Vagina (tissue), 2 donors: ENCODE results near the gene APPL2. TPM values are rescaled to one million over a fixed set of nuclear protein-coding genes. Genes with fewer than 3 reads are reported as not detected.

Experiments used
- DNase-seq, 2 donors: peaks; one replicate each; pipeline ENCODE4 v3.0.0-alpha.2; 2017; ENCODE audit errors: extremely low spot score in 2 of 2
- H3K27ac ChIP-seq: fragments of 200-600 bp; sonication (generic); one replicate; pipeline ENCODE4 v1.5.1; 2019
- H3K27me3 ChIP-seq: fragments of 200-600 bp; sonication (generic); one replicate; pipeline ENCODE4 v1.5.1; 2019
- H3K36me3 ChIP-seq, 2 donors: fragments of 200-600 bp; sonication (generic); one replicate each; pipeline ENCODE4 v1.5.1; 2017 to 2019
- H3K4me1 ChIP-seq: fragments of 200-600 bp; sonication (generic); one replicate; pipeline ENCODE4 v1.5.1; 2019
- H3K4me3 ChIP-seq, 2 donors: fragments of 200-600 bp; sonication (generic); 1 replicate in 1 of 2; 2 replicates in 1 of 2; pipeline ENCODE4 v1.5.1; 2016 to 2019
- H3K9me3 ChIP-seq: fragments of 200-600 bp; sonication (generic); one replicate; pipeline ENCODE4 v1.5.1; 2019
- POLR2A ChIP-seq, 2 donors: fragments of 450-650 bp; IDR thresholded peaks; one replicate each; pipeline ENCODE4 v1.6.1; 2017; ENCODE audit warnings: antibody characterized with exemption in 2 of 2, mild to moderate bottlenecking in 2 of 2, moderate library complexity in 2 of 2
- POLR2AphosphoS5 ChIP-seq, 2 donors: sonication (generic); formaldehyde crosslinking; IDR thresholded peaks; one replicate each; pipeline ENCODE4 v1.9.0; 2017; ENCODE audit warnings: antibody characterized with exemption in 2 of 2, mild to moderate bottlenecking in 2 of 2, low read depth in 1 of 2; ENCODE audit not compliant: insufficient read depth in 1 of 2
- intact Hi-C: fragments of 100-400 bp; cut with DNase I; formaldehyde crosslinking; loops from one replicate; pipeline ENCODE4 v1.15.1; 2023
- total RNA-seq: library from RNA; depleted of rRNA; stranded (reverse); fragments of >200 nt; gene quantifications from one replicate; pipeline ENCODE4 v1.2.3, GENCODE V29; 2016
- TF ChIP-seq, protein P1 (sequence below), 3 experiments: fragments of 450-650 bp in 2 of 3; fragments of 200-600 bp in 1 of 3; sonication (generic) in 1 of 3; IDR thresholded peaks; one replicate each; pipeline ENCODE4 v1.5.1; 2017 to 2019; ENCODE audit warnings: antibody characterized with exemption in 3 of 3, mild to moderate bottlenecking in 2 of 3, moderate library complexity in 2 of 3

APPL2 gene
- total RNA-seq, 1 donor from 2014 or later: 48.1 TPM

- Histone ChIP-seq H3K27me3 (no peaks in the 10 kb centered on the region), H3K9me3 (no peaks in the 10 kb centered on the region), H3K36me3 (peaks cover 0 to 57% of the 10 kb centered on the region in 2 donors), H3K4me3 (no peak overlapping the region), H3K27ac (no peak overlapping the region), H3K4me1 (peaks cover 10% of the 10 kb centered on the region)
- no peak for DNase-seq
- intact Hi-C loops: no loop called here
- TF ChIP-seq, protein P1, sequence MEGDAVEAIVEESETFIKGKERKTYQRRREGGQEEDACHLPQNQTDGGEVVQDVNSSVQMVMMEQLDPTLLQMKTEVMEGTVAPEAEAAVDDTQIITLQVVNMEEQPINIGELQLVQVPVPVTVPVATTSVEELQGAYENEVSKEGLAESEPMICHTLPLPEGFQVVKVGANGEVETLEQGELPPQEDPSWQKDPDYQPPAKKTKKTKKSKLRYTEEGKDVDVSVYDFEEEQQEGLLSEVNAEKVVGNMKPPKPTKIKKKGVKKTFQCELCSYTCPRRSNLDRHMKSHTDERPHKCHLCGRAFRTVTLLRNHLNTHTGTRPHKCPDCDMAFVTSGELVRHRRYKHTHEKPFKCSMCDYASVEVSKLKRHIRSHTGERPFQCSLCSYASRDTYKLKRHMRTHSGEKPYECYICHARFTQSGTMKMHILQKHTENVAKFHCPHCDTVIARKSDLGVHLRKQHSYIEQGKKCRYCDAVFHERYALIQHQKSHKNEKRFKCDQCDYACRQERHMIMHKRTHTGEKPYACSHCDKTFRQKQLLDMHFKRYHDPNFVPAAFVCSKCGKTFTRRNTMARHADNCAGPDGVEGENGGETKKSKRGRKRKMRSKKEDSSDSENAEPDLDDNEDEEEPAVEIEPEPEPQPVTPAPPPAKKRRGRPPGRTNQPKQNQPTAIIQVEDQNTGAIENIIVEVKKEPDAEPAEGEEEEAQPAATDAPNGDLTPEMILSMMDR (IDR thresholded peaks at IDR 0.05): no peak
- no peak for TF ChIP-seq POLR2AphosphoS5 (IDR thresholded peaks at IDR 0.05; ENCODE audit: insufficient read depth in 1 of 2, low read depth in 1 of 2)
These were observed 35.6 kb downstream of the APPL2 start for GRCh38 chr12:105200385-105200784.

- no peak overlapping the region for H3K4me3 ChIP-seq
- TF ChIP-seq, protein P1 (IDR thresholded peaks at IDR 0.05): no peak
- TF ChIP-seq POLR2A (IDR thresholded peaks at IDR 0.05) (no peak), POLR2AphosphoS5 (IDR thresholded peaks at IDR 0.05; ENCODE audit: insufficient read depth in 1 of 2, low read depth in 1 of 2) (no peak)
- no peak for DNase-seq
- intact Hi-C loops: no loop called here
- no peak overlapping the region for H3K27ac ChIP-seq
- no peaks in the 10 kb centered on the region for H3K9me3 ChIP-seq
- peaks cover 10% of the 10 kb centered on the region for H3K4me1 ChIP-seq
- H3K27me3 ChIP-seq: no peaks in the 10 kb centered on the region
- H3K36me3 ChIP-seq: peaks cover 0 to 58% of the 10 kb centered on the region in 2 donors
These were observed 37.0 kb downstream of the APPL2 start for GRCh38 chr12:105198961-105199360.

GRCh38 chr12:105196090-105196489 is 39.9 kb downstream of the APPL2 start:
- TF ChIP-seq POLR2AphosphoS5 (IDR thresholded peaks at IDR 0.05; ENCODE audit: insufficient read depth in 1 of 2, low read depth in 1 of 2) (no peak), POLR2A (IDR thresholded peaks at IDR 0.05) (no peak)
- H3K9me3 ChIP-seq: no peaks in the 10 kb centered on the region
- no peak for DNase-seq
- H3K36me3 ChIP-seq: peaks cover 0 to 59% of the 10 kb centered on the region in 2 donors
- H3K4me3 ChIP-seq: no peak overlapping the region
- H3K27me3 ChIP-seq: no peaks in the 10 kb centered on the region
- no peaks in the 10 kb centered on the region for H3K4me1 ChIP-seq
- H3K27ac ChIP-seq: no peak overlapping the region
- intact Hi-C loops: no loop called here

DNA sequence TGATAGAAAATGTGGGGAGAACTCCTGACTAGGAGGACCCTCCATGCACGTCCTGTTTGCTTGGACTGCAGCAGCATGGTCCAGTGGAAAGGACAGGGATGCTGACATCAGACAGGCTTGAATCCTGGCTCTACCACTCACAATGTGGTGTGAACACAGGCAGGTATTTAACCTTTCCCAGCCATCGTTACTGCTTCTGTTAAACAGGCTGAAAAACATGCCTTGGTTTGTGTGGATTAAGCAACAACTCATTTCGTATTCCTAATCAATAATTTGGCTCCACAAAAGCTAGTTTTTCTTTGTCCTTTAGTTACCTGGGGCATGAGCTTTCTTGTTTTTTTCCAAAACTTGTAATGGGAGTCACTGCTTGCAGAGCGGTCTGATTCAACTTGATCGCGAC is 41.0 kb downstream of the APPL2 start:
- Histone ChIP-seq H3K4me3 (no peak overlapping the region), H3K4me1 (no peaks in the 10 kb centered on the region), H3K9me3 (no peaks in the 10 kb centered on the region), H3K27ac (no peak overlapping the region), H3K36me3 (peaks cover 0 to 64% of the 10 kb centered on the region in 2 donors), H3K27me3 (no peaks in the 10 kb centered on the region)
- intact Hi-C loops: no loop called here
- no peak for TF ChIP-seq POLR2A (IDR thresholded peaks at IDR 0.05)
- no peak for DNase-seq

DNA sequence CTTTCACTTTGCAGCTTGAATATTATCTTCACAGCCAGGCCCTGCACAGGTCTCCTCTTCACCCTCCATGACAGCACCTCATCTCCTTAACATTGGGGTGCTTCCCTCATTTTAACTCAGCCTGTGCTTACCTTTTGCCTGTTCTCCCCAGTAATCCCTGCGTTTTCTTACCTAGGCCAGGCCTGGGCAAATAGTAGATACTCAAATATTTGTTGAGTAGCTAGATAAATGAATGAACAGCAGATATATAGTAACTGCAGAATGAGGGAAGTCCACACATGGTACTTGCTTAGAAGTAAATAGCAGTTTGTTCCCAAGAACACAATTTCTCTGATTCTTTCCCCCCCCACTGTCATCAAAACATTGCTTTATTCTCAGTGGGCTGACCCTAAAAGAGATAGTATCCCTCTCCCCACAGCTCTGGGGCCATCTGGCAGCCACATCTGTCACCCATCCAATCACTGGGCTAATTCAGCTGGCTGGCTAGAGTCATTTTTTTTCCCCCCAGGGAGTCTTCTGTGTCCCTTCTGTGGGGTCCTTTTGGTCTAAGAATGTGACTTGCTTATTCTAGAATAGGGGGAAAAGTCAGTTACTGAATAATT is 43.2 kb downstream of the APPL2 start:
- no peak for DNase-seq
- Histone ChIP-seq H3K36me3 (peaks cover 0 to 78% of the 10 kb centered on the region in 2 donors), H3K27ac (no peak overlapping the region)

GRCh38 chr12:105190530-105190929 is 45.4 kb downstream of the APPL2 start:
- H3K36me3 ChIP-seq: peaks cover 0 to 84% of the 10 kb centered on the region in 2 donors
- no peak for TF ChIP-seq POLR2AphosphoS5 (IDR thresholded peaks at IDR 0.05; ENCODE audit: insufficient read depth in 1 of 2, low read depth in 1 of 2)
- TF ChIP-seq, protein P1 (IDR thresholded peaks at IDR 0.05): no peak
- TF ChIP-seq POLR2A (IDR thresholded peaks at IDR 0.05): no peak
- H3K27ac ChIP-seq: no peak overlapping the region
- H3K4me1 ChIP-seq: no peaks in the 10 kb centered on the region
- no peak overlapping the region for H3K4me3 ChIP-seq
- intact Hi-C loops: no loop called here
- no peak for DNase-seq
- H3K27me3 ChIP-seq: no peaks in the 10 kb centered on the region
- H3K9me3 ChIP-seq: no peaks in the 10 kb centered on the region

More for the DNA sequence above, 43.2 kb downstream of the APPL2 start:
- no peak for TF ChIP-seq POLR2AphosphoS5 (IDR thresholded peaks at IDR 0.05; ENCODE audit: insufficient read depth in 1 of 2, low read depth in 1 of 2)
- TF ChIP-seq, protein P1 (IDR thresholded peaks at IDR 0.05): no peak
- no peak for TF ChIP-seq POLR2A (IDR thresholded peaks at IDR 0.05)
- Histone ChIP-seq H3K9me3 (no peaks in the 10 kb centered on the region), H3K4me1 (no peaks in the 10 kb centered on the region), H3K27me3 (no peaks in the 10 kb centered on the region), H3K4me3 (no peak overlapping the region)
- intact Hi-C loops: no loop called here
